ENCODE measurements around the gene ZAP70.

The ZAP70 gene

DNA sequence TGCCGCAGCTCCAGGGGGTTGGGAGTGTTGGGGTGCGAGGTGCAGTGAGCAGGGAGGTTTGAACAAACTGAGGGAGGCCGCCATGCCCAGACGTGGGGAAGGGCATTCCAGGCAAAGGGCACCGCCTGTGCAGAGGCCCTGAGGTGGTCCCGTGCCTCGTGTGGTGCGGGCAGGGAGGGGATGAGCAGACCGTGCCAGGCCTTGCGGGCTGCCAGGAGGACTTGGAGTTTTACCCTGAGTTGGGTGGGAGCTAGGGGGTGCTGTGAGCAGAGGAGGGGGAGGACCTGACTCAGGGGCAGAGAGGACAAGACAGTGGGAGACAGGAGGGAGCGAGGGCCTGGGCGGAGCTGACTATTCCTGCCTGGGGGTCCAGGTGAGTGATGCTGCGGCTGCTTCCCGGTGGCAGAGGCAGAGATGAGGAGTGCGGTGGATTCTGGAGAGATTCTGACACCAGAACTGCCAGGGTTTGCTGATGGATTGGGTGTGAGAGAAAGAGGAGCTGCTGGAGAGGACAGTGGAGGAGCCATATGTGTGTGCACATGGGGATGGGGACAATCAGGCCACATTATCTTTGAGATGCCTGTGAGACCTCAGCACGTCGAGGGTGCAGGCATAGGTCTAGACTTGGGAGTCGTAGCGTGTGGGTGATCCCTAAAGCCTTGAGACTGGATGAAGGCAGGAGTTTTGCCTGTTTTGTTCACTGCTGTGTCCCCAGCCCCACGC, 23.4 kb downstream of the ZAP70 start:
- Histone ChIP-seq H3K4me3 (ENCODE audit: low read length) (no peak overlapping the region), H3K36me3 (ENCODE audit: insufficient read depth, low read length) (no peaks in the 10 kb centered on the region), H3K9me3 (ENCODE audit: insufficient read depth, low read depth, low read length) (no peaks in the 10 kb centered on the region), H3K27me3 (ENCODE audit: insufficient read depth, low read length) (no peaks in the 10 kb centered on the region), H3K9ac (ENCODE audit: low read depth, low read length) (no peak overlapping the region), H3K4me1 (ENCODE audit: insufficient read depth, low read length) (no peaks in the 10 kb centered on the region), H3K27ac (ENCODE audit: low read depth, low read length) (no peak overlapping the region)
- WGBS, result 91% methylated on average over 20 of the region's 20 CpGs

DNA sequence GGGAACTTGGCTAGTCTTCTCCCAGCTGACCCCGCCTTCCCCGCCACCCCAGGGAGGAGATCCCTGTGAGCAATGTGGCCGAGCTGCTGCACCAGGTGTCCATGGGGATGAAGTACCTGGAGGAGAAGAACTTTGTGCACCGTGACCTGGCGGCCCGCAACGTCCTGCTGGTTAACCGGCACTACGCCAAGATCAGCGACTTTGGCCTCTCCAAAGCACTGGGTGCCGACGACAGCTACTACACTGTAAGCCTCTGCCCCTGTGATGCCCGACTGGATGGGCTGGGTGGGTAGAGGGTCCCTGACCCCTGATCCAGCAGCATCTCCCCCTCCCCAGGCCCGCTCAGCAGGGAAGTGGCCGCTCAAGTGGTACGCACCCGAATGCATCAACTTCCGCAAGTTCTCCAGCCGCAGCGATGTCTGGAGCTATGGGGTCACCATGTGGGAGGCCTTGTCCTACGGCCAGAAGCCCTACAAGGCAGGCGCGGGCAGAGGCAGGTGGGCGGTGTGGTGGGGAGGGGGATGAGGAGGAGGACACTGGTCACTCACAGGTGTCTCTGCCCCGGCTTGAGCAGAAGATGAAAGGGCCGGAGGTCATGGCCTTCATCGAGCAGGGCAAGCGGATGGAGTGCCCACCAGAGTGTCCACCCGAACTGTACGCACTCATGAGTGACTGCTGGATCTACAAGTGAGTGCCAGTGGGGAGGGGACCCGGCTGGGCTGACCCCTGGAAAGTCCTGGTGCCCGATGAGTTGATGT, 24.2 kb downstream of the ZAP70 start:
- H3K9me3 ChIP-seq (ENCODE audit: insufficient read depth, low read depth, low read length), result no peaks in the 10 kb centered on the region
- 95% methylated on average over 32 of the region's 32 CpGs for WGBS
- H3K4me1 ChIP-seq (ENCODE audit: insufficient read depth, low read length), result no peaks in the 10 kb centered on the region
- H3K27me3 ChIP-seq (ENCODE audit: insufficient read depth, low read length), result no peaks in the 10 kb centered on the region
- H3K9ac ChIP-seq (ENCODE audit: low read depth, low read length), result no peak overlapping the region
- H3K27ac ChIP-seq (ENCODE audit: low read depth, low read length), result no peak overlapping the region
- no peak overlapping the region for H3K4me3 ChIP-seq (ENCODE audit: low read length)
- no peaks in the 10 kb centered on the region for H3K36me3 ChIP-seq (ENCODE audit: insufficient read depth, low read length)

DNA sequence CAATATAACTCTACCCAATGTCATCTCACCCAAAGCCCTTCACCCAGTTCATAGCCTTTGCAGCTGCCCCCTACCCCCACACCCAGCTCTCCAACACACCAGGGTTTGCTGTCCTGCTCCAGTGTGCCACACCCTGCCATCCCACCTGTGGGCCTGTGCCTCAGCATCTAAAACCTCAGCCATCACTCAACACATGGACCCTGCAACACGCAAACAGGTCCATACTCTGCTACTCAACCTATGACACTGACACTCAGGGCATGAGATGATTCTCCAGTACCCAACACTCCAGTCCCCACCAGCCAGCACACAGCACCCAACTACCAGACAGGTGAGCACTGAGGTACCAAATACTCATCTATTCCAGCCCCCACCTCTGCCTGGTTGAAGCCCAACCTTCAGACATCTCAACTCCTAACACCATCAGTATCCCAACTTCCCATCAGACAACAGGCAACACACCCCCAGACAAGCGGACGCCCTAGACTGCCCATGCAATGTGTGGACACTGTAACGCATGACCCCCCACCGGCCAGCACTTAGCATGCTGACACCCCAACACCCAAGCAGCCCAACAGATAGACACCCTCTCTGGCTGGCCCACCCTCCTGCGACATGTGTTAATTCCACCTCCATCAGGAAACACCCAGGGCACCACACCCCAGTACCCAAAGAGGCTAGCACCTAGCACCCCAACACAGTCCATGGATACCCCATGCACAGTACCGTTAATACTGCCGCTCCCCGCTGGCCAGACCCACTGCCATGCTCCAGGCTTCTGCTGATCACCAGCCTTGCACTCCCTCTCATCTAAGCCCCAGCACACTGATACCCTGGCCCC, 25.0 kb downstream of the ZAP70 start:
- H3K4me1 ChIP-seq (ENCODE audit: insufficient read depth, low read length), result no peaks in the 10 kb centered on the region
- no peak overlapping the region for H3K9ac ChIP-seq (ENCODE audit: low read depth, low read length)
- no peaks in the 10 kb centered on the region for H3K36me3 ChIP-seq (ENCODE audit: insufficient read depth, low read length)
- H3K9me3 ChIP-seq (ENCODE audit: insufficient read depth, low read depth, low read length), result no peaks in the 10 kb centered on the region
- no peaks in the 10 kb centered on the region for H3K27me3 ChIP-seq (ENCODE audit: insufficient read depth, low read length)
- no peak overlapping the region for H3K27ac ChIP-seq (ENCODE audit: low read depth, low read length)
- no peak overlapping the region for H3K4me3 ChIP-seq (ENCODE audit: low read length)
- WGBS, result 96% methylated on average over 9 of the region's 9 CpGs

DNA sequence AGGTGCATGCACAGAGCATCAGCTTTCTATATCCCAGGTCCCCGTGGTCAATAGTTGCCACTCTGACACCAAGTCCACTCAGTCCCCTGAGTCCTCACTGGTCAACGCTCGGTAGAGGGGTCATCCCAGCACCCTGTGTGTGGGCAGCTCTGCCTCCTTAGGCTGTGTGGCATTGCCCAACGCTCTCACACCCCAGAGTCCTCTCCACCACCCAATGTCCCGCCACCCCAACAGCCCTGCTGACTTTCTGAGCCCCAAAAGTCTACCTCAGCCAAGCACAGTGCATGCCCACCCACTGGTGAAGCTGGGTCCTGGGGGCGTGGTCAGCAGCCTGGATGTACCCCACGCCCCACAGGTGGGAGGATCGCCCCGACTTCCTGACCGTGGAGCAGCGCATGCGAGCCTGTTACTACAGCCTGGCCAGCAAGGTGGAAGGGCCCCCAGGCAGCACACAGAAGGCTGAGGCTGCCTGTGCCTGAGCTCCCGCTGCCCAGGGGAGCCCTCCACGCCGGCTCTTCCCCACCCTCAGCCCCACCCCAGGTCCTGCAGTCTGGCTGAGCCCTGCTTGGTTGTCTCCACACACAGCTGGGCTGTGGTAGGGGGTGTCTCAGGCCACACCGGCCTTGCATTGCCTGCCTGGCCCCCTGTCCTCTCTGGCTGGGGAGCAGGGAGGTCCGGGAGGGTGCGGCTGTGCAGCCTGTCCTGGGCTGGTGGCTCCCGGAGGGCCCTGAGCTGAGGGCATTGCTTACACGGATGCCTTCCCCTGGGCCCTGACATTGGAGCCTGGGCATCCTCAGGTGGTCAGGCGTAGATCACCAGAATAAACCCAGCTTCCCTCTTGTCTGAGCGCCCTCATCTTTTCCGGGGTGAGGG, 25.9 kb downstream of the ZAP70 start:
- Histone ChIP-seq H3K36me3 (ENCODE audit: insufficient read depth, low read length) (no peaks in the 10 kb centered on the region), H3K27ac (ENCODE audit: low read depth, low read length) (no peak overlapping the region)
- 92% methylated on average over 23 of the region's 23 CpGs for WGBS

DNA sequence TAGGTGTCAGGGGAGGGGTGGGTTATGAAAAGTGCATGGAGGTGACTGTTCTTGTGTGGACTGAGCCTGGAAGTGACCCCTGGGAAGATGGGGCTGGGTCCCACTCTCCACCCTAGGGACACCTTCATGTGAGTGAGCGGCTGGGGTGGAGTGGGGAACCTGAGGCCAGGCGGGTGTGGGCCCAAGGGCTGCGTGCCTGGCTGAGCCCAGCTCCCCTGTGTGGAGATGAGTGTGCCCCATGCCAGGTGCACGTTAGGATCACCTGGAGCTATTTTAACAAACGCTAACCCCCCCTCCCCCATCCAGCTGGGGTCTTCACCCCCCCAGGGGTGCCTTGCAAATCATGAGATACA, 26.5 kb downstream of the ZAP70 start:
- no peaks in the 10 kb centered on the region for H3K9me3 ChIP-seq (ENCODE audit: insufficient read depth, low read depth, low read length)
- no peak overlapping the region for H3K27ac ChIP-seq (ENCODE audit: low read depth, low read length)
- H3K4me3 ChIP-seq (ENCODE audit: low read length), result no peak overlapping the region
- no peak overlapping the region for H3K9ac ChIP-seq (ENCODE audit: low read depth, low read length)
- WGBS, result 88% methylated on average over 5 of the region's 5 CpGs
- H3K36me3 ChIP-seq (ENCODE audit: insufficient read depth, low read length), result no peaks in the 10 kb centered on the region
- H3K27me3 ChIP-seq (ENCODE audit: insufficient read depth, low read length), result no peaks in the 10 kb centered on the region
- H3K4me1 ChIP-seq (ENCODE audit: insufficient read depth, low read length), result no peaks in the 10 kb centered on the region

More for the DNA sequence above, 25.9 kb downstream of the ZAP70 start:
- no peak overlapping the region for H3K9ac ChIP-seq (ENCODE audit: low read depth, low read length)
- no peak overlapping the region for H3K4me3 ChIP-seq (ENCODE audit: low read length)
- H3K27me3 ChIP-seq (ENCODE audit: insufficient read depth, low read length), result no peaks in the 10 kb centered on the region
- no peaks in the 10 kb centered on the region for H3K4me1 ChIP-seq (ENCODE audit: insufficient read depth, low read length)
- no peaks in the 10 kb centered on the region for H3K9me3 ChIP-seq (ENCODE audit: insufficient read depth, low read depth, low read length)

DNA sequence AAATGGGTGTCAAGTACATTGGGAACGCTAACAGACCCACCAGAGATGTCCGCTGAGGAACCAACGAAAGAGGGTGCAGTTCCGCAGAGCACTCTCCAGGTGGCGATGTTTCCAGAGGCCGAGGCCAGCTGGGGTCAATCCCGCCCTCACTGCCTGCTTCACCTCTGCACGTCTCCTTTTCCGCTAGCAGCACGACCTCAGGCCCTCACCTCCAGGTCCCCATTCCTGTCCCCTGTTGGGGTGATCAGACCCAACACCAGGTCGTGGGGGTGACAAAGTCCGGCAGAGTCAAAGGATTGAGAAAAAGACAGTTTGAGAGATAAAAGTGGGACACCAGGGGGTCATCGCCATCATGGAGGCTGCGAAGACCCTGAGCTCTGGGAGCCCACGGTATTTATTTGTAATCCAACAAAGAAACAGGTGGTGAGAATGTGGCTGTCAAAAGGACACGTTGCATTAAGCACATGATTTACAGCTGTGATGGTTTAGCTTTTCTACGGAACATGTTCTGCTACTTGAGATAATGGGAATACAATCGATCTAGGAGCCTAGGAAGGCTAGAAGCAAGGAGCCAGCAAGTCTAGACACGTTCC, 27.3 kb downstream of the ZAP70 start:
- no peaks in the 10 kb centered on the region for H3K27me3 ChIP-seq (ENCODE audit: insufficient read depth, low read length)
- H3K36me3 ChIP-seq (ENCODE audit: insufficient read depth, low read length), result no peaks in the 10 kb centered on the region
- H3K27ac ChIP-seq (ENCODE audit: low read depth, low read length), result no peak overlapping the region
- WGBS, result 51% methylated on average over 19 of the region's 19 CpGs
- H3K9ac ChIP-seq (ENCODE audit: low read depth, low read length), result no peak overlapping the region
- H3K4me1 ChIP-seq (ENCODE audit: insufficient read depth, low read length), result no peaks in the 10 kb centered on the region
- no peak overlapping the region for H3K4me3 ChIP-seq (ENCODE audit: low read length)
- no peaks in the 10 kb centered on the region for H3K9me3 ChIP-seq (ENCODE audit: insufficient read depth, low read depth, low read length)

DNA sequence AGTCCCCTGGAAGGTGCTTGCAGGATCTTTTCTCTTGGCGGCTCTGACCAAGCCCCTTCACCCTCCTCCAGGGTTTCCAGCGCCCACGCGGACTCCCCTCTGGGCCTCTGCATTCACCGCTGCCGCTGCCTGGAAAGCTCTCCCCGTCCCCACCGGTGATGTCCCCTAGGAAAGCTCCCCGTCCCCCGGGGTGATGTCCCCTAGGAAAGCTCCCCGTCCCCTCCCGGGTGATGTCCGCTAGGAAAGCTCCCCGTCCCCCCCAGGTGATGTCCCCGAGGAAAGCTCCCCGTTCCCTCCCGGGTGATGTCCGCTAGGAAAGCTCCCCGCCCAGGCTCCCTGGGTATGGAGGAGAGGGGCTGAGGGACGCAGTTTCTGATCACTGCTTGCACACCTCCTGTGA, 27.9 kb downstream of the ZAP70 start:
- Histone ChIP-seq H3K9me3 (ENCODE audit: insufficient read depth, low read depth, low read length) (no peaks in the 10 kb centered on the region), H3K9ac (ENCODE audit: low read depth, low read length) (no peak overlapping the region), H3K36me3 (ENCODE audit: insufficient read depth, low read length) (no peaks in the 10 kb centered on the region), H3K27ac (ENCODE audit: low read depth, low read length) (no peak overlapping the region), H3K4me1 (ENCODE audit: insufficient read depth, low read length) (no peaks in the 10 kb centered on the region), H3K4me3 (ENCODE audit: low read length) (no peak overlapping the region), H3K27me3 (ENCODE audit: insufficient read depth, low read length) (no peaks in the 10 kb centered on the region)
- WGBS, result 96% methylated on average over 20 of the region's 20 CpGs

DNA sequence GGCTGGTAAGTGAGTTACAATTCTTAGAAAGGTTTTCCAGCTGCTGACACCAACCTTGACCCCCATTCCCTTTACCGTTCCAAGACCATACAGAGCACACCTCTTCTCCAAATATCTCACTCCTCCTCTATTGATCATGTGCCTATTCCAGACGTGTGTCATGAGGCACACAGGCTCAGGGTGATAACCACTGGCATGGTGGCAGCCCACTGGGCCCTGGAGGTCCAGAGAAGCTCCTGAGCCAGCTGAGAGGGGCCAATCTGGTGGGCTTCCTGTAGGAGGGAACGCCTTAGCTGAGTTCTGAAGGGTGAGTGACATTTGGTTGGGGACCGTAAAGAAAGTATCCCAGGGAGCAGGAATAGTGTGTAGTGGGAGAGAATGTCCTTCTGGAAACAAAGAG, 28.3 kb downstream of the ZAP70 start:
- H3K9ac ChIP-seq (ENCODE audit: low read depth, low read length), result no peak overlapping the region
- 90% methylated on average over 4 of the region's 4 CpGs for WGBS
- no peak overlapping the region for H3K27ac ChIP-seq (ENCODE audit: low read depth, low read length)
- no peaks in the 10 kb centered on the region for H3K27me3 ChIP-seq (ENCODE audit: insufficient read depth, low read length)
- no peak overlapping the region for H3K4me3 ChIP-seq (ENCODE audit: low read length)
- no peaks in the 10 kb centered on the region for H3K9me3 ChIP-seq (ENCODE audit: insufficient read depth, low read depth, low read length)
- no peaks in the 10 kb centered on the region for H3K36me3 ChIP-seq (ENCODE audit: insufficient read depth, low read length)
- H3K4me1 ChIP-seq (ENCODE audit: insufficient read depth, low read length), result no peaks in the 10 kb centered on the region

DNA sequence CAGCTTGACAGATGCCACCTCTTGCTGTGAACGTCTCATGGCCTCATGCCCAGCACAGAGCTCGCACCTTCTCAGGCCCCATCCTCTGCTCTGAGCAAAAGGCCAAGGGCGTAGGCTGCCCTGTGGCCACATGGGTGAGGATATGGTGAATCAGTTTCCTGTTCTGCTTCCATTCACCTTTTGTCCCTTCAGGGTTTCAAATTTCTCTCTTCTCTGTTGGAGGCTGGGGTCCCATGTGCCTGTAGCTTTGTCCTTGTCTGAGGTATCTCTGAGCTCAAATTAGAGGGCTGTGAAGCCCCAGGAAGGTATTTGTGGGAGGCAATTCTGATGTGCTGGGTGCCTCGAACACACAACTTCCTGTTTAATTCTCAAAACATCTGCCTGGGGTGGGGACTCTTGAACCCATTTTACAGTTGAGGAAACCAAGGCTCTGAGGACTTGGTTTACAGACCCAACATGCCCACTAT, 29.0 kb downstream of the ZAP70 start:
- no peaks in the 10 kb centered on the region for H3K9me3 ChIP-seq (ENCODE audit: insufficient read depth, low read depth, low read length)
- H3K27me3 ChIP-seq (ENCODE audit: insufficient read depth, low read length), result no peaks in the 10 kb centered on the region
- H3K4me3 ChIP-seq (ENCODE audit: low read length), result no peak overlapping the region
- no peaks in the 10 kb centered on the region for H3K4me1 ChIP-seq (ENCODE audit: insufficient read depth, low read length)
- no peak overlapping the region for H3K27ac ChIP-seq (ENCODE audit: low read depth, low read length)
- no peaks in the 10 kb centered on the region for H3K36me3 ChIP-seq (ENCODE audit: insufficient read depth, low read length)
- 81% methylated on average over 4 of the region's 4 CpGs for WGBS
- H3K9ac ChIP-seq (ENCODE audit: low read depth, low read length), result no peak overlapping the region

DNA sequence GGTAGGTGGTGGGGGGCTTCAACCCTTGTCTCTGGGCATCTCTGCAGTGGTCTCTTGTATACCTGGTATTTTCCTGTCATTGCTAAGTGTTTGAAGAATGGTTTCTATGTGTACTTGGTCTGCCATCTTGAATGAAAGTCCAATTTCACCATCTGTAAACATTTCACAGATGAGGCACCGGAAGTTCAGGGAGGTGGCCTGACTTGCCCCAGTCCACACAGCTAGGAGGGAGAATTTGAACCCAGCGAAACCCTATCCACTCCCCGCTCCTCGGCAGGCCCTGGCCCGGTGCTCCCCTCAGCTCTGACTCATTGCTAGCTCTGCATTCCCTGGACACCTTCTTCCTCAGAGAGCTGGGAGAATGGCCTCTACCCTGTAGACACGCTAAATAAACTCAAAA, 30.5 kb downstream of the ZAP70 start:
- no peaks in the 10 kb centered on the region for H3K27me3 ChIP-seq (ENCODE audit: insufficient read depth, low read length)
- H3K4me1 ChIP-seq (ENCODE audit: insufficient read depth, low read length), result no peaks in the 10 kb centered on the region
- H3K9me3 ChIP-seq (ENCODE audit: insufficient read depth, low read depth, low read length), result no peaks in the 10 kb centered on the region
- 94% methylated on average over 6 of the region's 6 CpGs for WGBS
- H3K36me3 ChIP-seq (ENCODE audit: insufficient read depth, low read length), result no peaks in the 10 kb centered on the region
- no peak overlapping the region for H3K4me3 ChIP-seq (ENCODE audit: low read length)
- H3K9ac ChIP-seq (ENCODE audit: low read depth, low read length), result no peak overlapping the region
- no peak overlapping the region for H3K27ac ChIP-seq (ENCODE audit: low read depth, low read length)
